Astrocyte of the cerebellum (primary cell): ENCODE results near the gene RNF114.

Experiments used
- DNase-seq: peaks from one replicate; pipeline ENCODE4 v3.0.0-alpha.2; 2011; ENCODE audit warnings: low read depth
- H3K4me3 ChIP-seq: 2 replicates; pipeline ENCODE4 v1.5.1; 2011; ENCODE audit warnings: mild to moderate bottlenecking, low read depth, low read length, moderate library complexity
- in situ Hi-C: cut with HindIII; loops from 2 replicates; pipeline ENCODE4 v1.10.0; 2017; ENCODE audit warnings: low sequenced_read_pairs
- TF ChIP-seq, protein P1 (sequence below): IDR thresholded peaks from 2 replicates; pipeline ENCODE4 v1.5.1; 2012; ENCODE audit warnings: low read length, low read depth, moderate library complexity, mild to moderate bottlenecking; ENCODE audit errors: missing control alignments

The RNF114 gene

GRCh38 chr20:49942303-49942702 lies 6.1 kb downstream of the RNF114 start:
- no peak overlapping the region for H3K4me3 ChIP-seq
- DNase-seq, result no peak
- in situ Hi-C loops, result no loop called here
- TF ChIP-seq, protein P1, sequence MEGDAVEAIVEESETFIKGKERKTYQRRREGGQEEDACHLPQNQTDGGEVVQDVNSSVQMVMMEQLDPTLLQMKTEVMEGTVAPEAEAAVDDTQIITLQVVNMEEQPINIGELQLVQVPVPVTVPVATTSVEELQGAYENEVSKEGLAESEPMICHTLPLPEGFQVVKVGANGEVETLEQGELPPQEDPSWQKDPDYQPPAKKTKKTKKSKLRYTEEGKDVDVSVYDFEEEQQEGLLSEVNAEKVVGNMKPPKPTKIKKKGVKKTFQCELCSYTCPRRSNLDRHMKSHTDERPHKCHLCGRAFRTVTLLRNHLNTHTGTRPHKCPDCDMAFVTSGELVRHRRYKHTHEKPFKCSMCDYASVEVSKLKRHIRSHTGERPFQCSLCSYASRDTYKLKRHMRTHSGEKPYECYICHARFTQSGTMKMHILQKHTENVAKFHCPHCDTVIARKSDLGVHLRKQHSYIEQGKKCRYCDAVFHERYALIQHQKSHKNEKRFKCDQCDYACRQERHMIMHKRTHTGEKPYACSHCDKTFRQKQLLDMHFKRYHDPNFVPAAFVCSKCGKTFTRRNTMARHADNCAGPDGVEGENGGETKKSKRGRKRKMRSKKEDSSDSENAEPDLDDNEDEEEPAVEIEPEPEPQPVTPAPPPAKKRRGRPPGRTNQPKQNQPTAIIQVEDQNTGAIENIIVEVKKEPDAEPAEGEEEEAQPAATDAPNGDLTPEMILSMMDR, result no peak

- no peak overlapping the region for H3K4me3 ChIP-seq
- no peak for DNase-seq
- in situ Hi-C loops, result no loop called here
- TF ChIP-seq, protein P1, result no peak
Observed at GRCh38 chr20:49942942-49943341, 6.7 kb downstream of the RNF114 start.

GRCh38 chr20:49945306-49945700 lies 9.1 kb downstream of the RNF114 start:
- DNase-seq, result no peak
- in situ Hi-C loops, result no loop called here
- TF ChIP-seq, protein P1, result no peak
- H3K4me3 ChIP-seq, result no peak overlapping the region

- H3K4me3 ChIP-seq, result no peak overlapping the region
- TF ChIP-seq, protein P1, result no peak
- in situ Hi-C loops, result no loop called here
- DNase-seq, result no peak
Observed at GRCh38 chr20:49945701-49946477, 9.7 kb downstream of the RNF114 start.

DNA sequence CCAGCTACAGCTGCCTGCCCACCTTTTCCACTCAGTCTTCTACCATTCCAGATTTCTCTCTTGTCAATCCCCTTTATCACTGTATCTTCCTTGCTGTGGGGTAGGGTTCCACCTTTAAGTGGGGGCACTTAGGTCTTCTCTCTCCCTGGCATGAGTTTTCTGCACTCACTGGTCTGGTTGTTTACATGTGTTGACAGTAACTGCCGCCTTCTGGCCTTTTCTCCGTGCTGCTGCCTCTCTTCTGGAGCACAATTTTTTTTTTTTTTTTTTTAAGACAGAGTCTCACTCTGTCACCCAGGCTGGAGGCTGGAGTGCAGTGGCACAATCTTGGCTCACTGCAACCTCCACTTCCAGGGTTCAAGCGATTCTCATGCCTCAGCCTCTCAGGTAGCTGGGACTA lies 12.0 kb downstream of the RNF114 start:
- DNase-seq, result no peak
- TF ChIP-seq, protein P1, result no peak
- H3K4me3 ChIP-seq, result no peak overlapping the region
- in situ Hi-C loops, result no loop called here

GRCh38 chr20:49948809-49949507 lies 12.8 kb downstream of the RNF114 start:
- DNase-seq, result peak; percentile 93
- no peak overlapping the region for H3K4me3 ChIP-seq
- in situ Hi-C loops, result no loop called here
- TF ChIP-seq, protein P1, result no peak
